Fibroblast of villous mesenchyme (primary cell): ENCODE results near the gene SPRR5. TPM values are rescaled to one million over a fixed set of nuclear protein-coding genes. Genes with fewer than 3 reads are reported as not detected.

Experiments used
- DNase-seq: peaks from one replicate; pipeline ENCODE4 v3.0.0-alpha.2; 2010; ENCODE audit warnings: low read depth
- H3K4me3 ChIP-seq: 2 replicates; pipeline ENCODE4 v1.5.1; 2011; ENCODE audit warnings: low read depth, mild to moderate bottlenecking, low read length
- total RNA-seq: library from RNA; depleted of rRNA; stranded (reverse); fragments of >200 nt; gene quantifications from 2 replicates; pipeline ENCODE4 v1.2.3, GENCODE V29; 2012
- TF ChIP-seq, protein P1 (sequence below): IDR thresholded peaks from 2 replicates; pipeline ENCODE4 v1.5.1; 2012; ENCODE audit warnings: low read depth, mild to moderate bottlenecking, low read length; ENCODE audit not compliant: insufficient read depth

SPRR5 gene
- total RNA-seq, 1 donor = not detected

DNA sequence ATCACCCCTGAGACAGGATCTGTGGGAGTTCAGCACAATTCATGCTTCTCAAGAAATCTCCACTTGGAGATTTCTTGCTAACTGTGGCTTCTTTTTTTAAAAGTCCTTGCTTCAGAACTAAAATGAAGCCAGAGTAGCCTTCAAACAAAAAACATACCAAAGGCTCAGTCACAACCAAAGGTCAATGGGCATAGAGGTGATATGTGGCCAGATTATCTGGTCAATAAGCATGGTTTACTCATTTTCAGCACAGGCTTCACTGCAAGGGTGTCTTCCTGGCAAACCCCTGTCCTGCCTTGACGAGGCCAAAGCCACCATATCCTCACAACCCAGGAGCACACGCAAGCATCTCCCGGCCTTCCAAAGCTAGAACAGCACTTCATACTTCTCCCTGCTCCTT is 12.3 kb downstream of the SPRR5 start:
- no peak overlapping the region for H3K4me3 ChIP-seq
- TF ChIP-seq, protein P1, sequence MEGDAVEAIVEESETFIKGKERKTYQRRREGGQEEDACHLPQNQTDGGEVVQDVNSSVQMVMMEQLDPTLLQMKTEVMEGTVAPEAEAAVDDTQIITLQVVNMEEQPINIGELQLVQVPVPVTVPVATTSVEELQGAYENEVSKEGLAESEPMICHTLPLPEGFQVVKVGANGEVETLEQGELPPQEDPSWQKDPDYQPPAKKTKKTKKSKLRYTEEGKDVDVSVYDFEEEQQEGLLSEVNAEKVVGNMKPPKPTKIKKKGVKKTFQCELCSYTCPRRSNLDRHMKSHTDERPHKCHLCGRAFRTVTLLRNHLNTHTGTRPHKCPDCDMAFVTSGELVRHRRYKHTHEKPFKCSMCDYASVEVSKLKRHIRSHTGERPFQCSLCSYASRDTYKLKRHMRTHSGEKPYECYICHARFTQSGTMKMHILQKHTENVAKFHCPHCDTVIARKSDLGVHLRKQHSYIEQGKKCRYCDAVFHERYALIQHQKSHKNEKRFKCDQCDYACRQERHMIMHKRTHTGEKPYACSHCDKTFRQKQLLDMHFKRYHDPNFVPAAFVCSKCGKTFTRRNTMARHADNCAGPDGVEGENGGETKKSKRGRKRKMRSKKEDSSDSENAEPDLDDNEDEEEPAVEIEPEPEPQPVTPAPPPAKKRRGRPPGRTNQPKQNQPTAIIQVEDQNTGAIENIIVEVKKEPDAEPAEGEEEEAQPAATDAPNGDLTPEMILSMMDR = no peak
- no peak for DNase-seq

DNA sequence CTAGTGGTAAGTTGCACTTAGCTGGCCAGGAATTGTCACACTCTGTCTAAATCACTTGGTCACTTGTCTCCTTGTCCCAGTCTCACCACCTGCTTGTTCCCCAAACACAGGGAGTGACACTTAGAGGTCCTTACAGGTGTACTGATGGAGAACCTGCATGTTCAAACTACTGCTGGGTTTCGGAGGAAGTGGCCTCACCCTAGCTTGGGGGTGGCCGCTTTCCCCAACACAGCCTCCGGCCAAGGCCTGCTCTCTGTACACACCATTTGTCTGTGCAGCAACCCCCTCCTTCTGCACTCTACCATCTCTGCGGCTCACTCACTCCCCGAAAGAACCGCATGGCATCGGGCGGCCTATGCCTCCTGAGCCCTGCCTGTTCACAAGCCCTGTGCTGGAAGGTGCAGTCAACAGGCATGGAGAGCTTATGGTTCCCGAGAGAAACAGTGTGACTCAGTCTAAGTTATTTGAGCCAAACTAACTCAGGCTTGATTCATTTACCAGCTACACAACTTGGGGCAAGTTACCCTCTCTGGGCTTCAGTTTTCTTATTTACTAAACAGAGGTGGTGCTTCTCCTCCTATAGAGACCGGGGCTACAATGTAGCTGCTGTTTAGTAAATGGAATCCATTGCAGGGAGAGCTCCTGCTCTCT is 12.9 kb downstream of the SPRR5 start:
- no peak for DNase-seq
- no peak overlapping the region for H3K4me3 ChIP-seq
- TF ChIP-seq, protein P1 = no peak

DNA sequence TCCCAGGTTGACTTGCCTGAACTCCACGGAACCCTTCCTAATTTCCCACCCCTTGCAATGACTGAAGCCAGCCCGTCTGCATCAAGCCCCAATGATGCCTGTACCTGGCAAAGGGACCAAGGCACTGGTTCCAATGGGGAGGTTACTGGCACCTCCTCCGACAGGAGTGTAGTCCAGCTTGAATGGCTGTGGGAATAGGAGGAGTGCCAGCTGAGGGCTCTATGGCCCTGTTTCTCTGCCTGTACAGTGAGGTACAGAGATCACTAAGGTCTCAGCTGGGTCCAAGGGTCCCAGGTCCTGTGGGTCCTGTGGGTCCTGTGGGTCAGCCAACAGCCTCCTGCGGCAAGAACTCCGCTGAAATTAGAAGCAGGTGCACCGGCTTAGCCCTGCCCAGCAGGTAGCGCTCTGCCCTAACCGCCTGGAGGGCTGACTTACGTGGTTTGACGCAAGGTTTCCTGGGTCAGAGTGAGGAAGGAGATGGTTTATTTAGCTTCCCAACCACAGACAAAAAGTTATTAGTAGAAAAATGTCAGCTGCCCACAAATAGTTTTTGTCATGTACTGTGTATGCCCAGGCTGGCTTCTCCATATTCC is 13.5 kb downstream of the SPRR5 start:
- no peak overlapping the region for H3K4me3 ChIP-seq
- TF ChIP-seq, protein P1 = no peak
- no peak for DNase-seq

DNA sequence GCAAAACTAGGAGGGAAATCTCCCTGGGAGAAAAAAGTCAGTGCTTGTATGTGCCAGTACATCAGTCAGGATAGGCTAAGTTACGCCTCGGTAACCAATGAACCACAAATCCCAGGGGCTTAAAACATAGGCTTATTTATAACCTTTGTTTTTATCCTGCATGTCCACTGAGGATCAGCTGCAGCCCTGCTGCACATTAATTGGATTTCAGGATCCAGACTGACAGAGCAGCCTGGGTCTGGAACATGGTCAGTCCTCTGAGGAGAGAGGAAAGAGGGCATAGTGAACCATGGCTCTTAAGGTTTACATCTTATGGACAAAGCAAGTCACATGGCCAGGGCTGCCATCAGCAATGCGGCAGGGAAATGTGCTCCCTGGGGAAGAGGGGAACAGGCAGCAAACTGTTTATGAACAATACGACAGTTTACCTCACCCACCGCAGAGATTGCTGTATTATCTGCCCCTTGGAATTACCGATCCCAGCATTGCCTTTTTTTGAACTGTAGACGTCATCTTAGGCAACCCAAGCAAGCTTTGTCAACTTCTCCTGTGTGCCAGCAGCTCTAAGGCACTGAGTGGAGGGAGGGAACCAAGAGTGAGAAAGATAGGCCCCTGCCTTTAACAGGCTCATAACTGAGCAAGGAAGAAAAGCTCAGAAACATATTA is 14.4 kb downstream of the SPRR5 start:
- H3K4me3 ChIP-seq = no peak overlapping the region
- DNase-seq = no peak
- TF ChIP-seq, protein P1 = no peak

DNA sequence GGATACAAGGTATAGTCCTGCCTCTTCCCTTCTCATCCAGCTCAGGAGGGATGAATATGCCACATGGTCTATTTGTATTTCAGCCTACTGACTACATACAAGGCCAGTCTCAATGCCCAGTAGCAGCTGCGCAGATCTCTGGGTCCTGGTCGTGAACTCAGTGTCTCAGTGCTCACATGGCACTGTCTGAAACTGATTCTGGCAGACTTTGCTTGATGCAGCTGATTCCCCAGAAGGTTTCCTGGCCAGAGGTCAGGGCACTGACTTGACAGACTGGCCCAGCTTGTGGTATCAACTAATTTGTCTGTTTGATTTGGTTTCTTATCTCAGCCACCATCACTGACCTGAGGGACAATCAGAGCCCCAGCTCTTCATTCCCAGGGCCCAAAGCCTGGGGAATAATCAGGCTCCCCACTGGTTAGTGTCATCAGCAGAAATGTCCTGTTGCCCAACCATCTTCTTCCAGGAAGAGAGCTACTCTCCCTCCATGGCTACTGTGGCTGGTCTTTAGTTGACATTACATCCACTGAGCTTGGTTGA is 15.9 kb downstream of the SPRR5 start:
- TF ChIP-seq, protein P1 = no peak
- no peak overlapping the region for H3K4me3 ChIP-seq
- no peak for DNase-seq

DNA sequence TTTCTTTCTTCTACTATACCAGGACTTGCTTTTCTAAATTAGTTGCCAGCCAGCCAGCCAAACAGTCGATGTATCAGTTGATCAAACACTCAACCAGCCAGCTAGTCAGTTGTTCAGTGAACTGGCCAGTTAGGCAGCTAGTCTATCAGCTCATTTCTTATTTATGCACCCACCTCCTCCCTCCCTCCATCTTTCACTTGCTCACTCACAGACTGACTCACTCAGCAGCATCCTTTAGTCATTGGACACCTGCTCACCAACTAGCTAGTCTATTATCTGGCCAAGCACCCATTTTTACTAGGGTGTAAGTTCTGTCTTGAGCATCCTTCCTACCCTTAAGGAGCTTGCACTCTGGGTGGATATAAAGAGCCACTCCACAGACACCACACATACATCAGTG is 17.5 kb downstream of the SPRR5 start:
- no peak for DNase-seq
- TF ChIP-seq, protein P1 = no peak
- no peak overlapping the region for H3K4me3 ChIP-seq
